Mesodermal cell (in vitro differentiated cells): ENCODE data around the gene TBX2.

Source experiments
- H3K27ac ChIP-seq: 2 replicates; pipeline ENCODE4 v1.7.0; 2013; ENCODE audit warnings: mild to moderate bottlenecking, low read depth, low read length, moderate library complexity; ENCODE audit not compliant: severe bottlenecking
- H3K36me3 ChIP-seq: 2 replicates; pipeline ENCODE4 v1.7.1; 2013; ENCODE audit warnings: mild to moderate bottlenecking, low read length, moderate library complexity; ENCODE audit not compliant: control insufficient read depth, insufficient read depth
- H3K4me1 ChIP-seq: one replicate; pipeline ENCODE4 v1.7.1; 2013; ENCODE audit warnings: mild to moderate bottlenecking, low read length; ENCODE audit not compliant: insufficient read depth, control insufficient read depth, poor library complexity, severe bottlenecking
- H3K4me3 ChIP-seq: 2 replicates; pipeline ENCODE4 v1.7.0; 2013; ENCODE audit warnings: low read length, control low read depth, mild to moderate bottlenecking; ENCODE audit not compliant: insufficient read depth, poor library complexity, severe bottlenecking; ENCODE audit errors: extremely low read depth
- H3K9me3 ChIP-seq: 2 replicates; pipeline ENCODE4 v1.7.1; 2013; ENCODE audit warnings: mild to moderate bottlenecking, low read length, moderate library complexity; ENCODE audit not compliant: control insufficient read depth
- WGBS, 2 experiments: methylation state at CpG; one replicate each; pipeline ENCODE4 v1.1.5; 2013; ENCODE audit warnings: missing lambda C conversion rate in 2 of 2; ENCODE audit not compliant: insufficient coverage in 2 of 2; 5-methylcytosine and 5-hydroxymethylcytosine counted together

TBX2 gene

GRCh38 chr17:61389670-61390478 lies 9.8 kb upstream of the TBX2 start:
- Histone ChIP-seq H3K4me1 (peaks cover 10% of the 10 kb centered on the region), H3K36me3 (no peaks in the 10 kb centered on the region), H3K9me3 (no peaks in the 10 kb centered on the region), H3K4me3 (no peak overlapping the region), H3K27ac (no peak overlapping the region)
- WGBS, 2 experiments: 37 to 57% methylated on average over 12 to 19 of the region's 25 CpGs

- Histone ChIP-seq H3K9me3 (no peaks in the 10 kb centered on the region), H3K4me3 (no peak overlapping the region), H3K36me3 (no peaks in the 10 kb centered on the region), H3K4me1 (peaks cover 14% of the 10 kb centered on the region), H3K27ac (no peak overlapping the region)
- WGBS, 2 experiments: 91 to 97% methylated on average over 7 to 11 of the region's 11 CpGs
Observed at GRCh38 chr17:61390479-61390791, 9.2 kb upstream of the TBX2 start.

GRCh38 chr17:61391595-61392291 lies 7.9 kb upstream of the TBX2 start:
- H3K9me3 ChIP-seq: no peaks in the 10 kb centered on the region
- no peak overlapping the region for H3K27ac ChIP-seq
- H3K36me3 ChIP-seq: no peaks in the 10 kb centered on the region
- H3K4me1 ChIP-seq: peaks cover 16% of the 10 kb centered on the region
- WGBS, 2 experiments: 91 to 93% methylated on average over 16 of the region's 19 CpGs
- no peak overlapping the region for H3K4me3 ChIP-seq

- Histone ChIP-seq H3K9me3 (no peaks in the 10 kb centered on the region), H3K4me1 (peaks cover 16% of the 10 kb centered on the region), H3K4me3 (no peak overlapping the region), H3K27ac (no peak overlapping the region), H3K36me3 (no peaks in the 10 kb centered on the region)
- 100% methylated on average over 3 of the region's 3 CpGs for WGBS, 2 experiments
Observed at GRCh38 chr17:61392679-61393078, 7.0 kb upstream of the TBX2 start.

- WGBS, 2 experiments: 78 to 87% methylated on average over 3 of the region's 3 CpGs
Observed at GRCh38 chr17:61393550-61393903, 6.1 kb upstream of the TBX2 start.

GRCh38 chr17:61393904-61394629 lies 5.6 kb upstream of the TBX2 start:
- Histone ChIP-seq H3K9me3 (no peaks in the 10 kb centered on the region), H3K36me3 (no peaks in the 10 kb centered on the region), H3K4me3 (no peak overlapping the region), H3K4me1 (peaks cover 16% of the 10 kb centered on the region), H3K27ac (no peak overlapping the region)
- 39 to 54% methylated on average over 6 to 7 of the region's 7 CpGs for WGBS, 2 experiments

More at GRCh38 chr17:61393550-61393903, 6.1 kb upstream of the TBX2 start:
- Histone ChIP-seq H3K27ac (no peak overlapping the region), H3K9me3 (no peaks in the 10 kb centered on the region), H3K4me3 (no peak overlapping the region), H3K36me3 (no peaks in the 10 kb centered on the region), H3K4me1 (peaks cover 16% of the 10 kb centered on the region)

- peaks cover 16% of the 10 kb centered on the region for H3K4me1 ChIP-seq
Observed at GRCh38 chr17:61394630-61395408, 4.8 kb upstream of the TBX2 start.

GRCh38 chr17:61395409-61395982 lies 4.1 kb upstream of the TBX2 start:
- Histone ChIP-seq H3K4me3 (no peak overlapping the region), H3K9me3 (no peaks in the 10 kb centered on the region), H3K36me3 (no peaks in the 10 kb centered on the region), H3K27ac (no peak overlapping the region), H3K4me1 (peaks cover 16% of the 10 kb centered on the region)
- 13 to 18% methylated on average over 35 to 37 of the region's 38 CpGs for WGBS, 2 experiments

More at GRCh38 chr17:61394630-61395408, 4.8 kb upstream of the TBX2 start:
- WGBS, 2 experiments: 70 to 78% methylated on average over 9 to 10 of the region's 10 CpGs
- Histone ChIP-seq H3K9me3 (no peaks in the 10 kb centered on the region), H3K4me3 (no peak overlapping the region), H3K36me3 (no peaks in the 10 kb centered on the region), H3K27ac (no peak overlapping the region)

- H3K4me1 ChIP-seq: peaks cover 17% of the 10 kb centered on the region
- H3K27ac ChIP-seq: no peak overlapping the region
- no peaks in the 10 kb centered on the region for H3K36me3 ChIP-seq
- no peaks in the 10 kb centered on the region for H3K9me3 ChIP-seq
- H3K4me3 ChIP-seq: no peak overlapping the region
- 4 to 5% methylated on average over 55 to 58 of the region's 63 CpGs for WGBS, 2 experiments
Observed at GRCh38 chr17:61395983-61396585, 3.6 kb upstream of the TBX2 start.
